Measurements from ENCODE around the gene NOVA1. TPM values are rescaled to one million over a fixed set of nuclear protein-coding genes. Genes with fewer than 3 reads are reported as not detected.

Gene NOVA1
- total and polyA plus RNA-seq, 2 of the 13 experiments (the other 11 are each of a cell fraction or from before 2014, with no cell fraction given) = 0.13 TPM

DNA sequence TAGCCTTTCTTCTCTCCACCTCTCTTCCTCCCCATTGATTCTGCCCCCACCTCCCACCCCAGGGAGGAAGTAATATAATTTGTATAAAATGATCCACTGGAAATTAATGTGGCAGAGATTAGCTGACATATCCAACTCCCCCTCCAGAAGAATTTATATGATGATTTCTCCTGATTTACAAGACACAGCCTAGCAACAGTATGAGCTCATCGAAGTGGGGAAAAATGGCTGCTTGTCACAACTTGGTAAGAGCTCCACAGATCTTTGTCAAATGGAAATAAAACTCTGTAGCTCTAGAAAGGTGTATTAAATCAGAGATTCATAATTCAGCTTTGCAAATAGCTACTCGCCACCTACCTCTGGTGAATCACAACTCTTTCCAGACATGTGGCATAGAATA is 195.7 kb downstream of the NOVA1 start:
- Histone ChIP-seq H3K36me3 (replicated peaks in 1 of 2; ENCODE audit: control insufficient read depth in 1 of 2, insufficient read depth in 2 of 2, low read length in 2 of 2) (no peaks in the 10 kb centered on the region), H3K27ac (ENCODE audit: extremely low read length, insufficient read depth, low read length) (no peak overlapping the region), H3K4me2 (ENCODE audit: low read depth, low read length) (no peak overlapping the region), H2AFZ (ENCODE audit: low read length) (no peak overlapping the region), H3K4me3 (replicated peaks in 1 of 3; ENCODE audit: insufficient read depth in 1 of 3, low read depth in 2 of 3, low read length in 3 of 3) (no peak overlapping the region), H4K20me1 (ENCODE audit: insufficient read depth, low read length) (no peaks in the 10 kb centered on the region), H3K4me1 (ENCODE audit: insufficient read depth, low read length) (no peaks in the 10 kb centered on the region), H3K9me3 (ENCODE audit: low read length) (peaks cover 93% of the 10 kb centered on the region), H3K9ac (ENCODE audit: insufficient read depth, low read depth, low read length) (no peak overlapping the region), H3K27me3 (ENCODE audit: control insufficient read depth in 1 of 2, insufficient read depth in 2 of 2, low read length in 2 of 2) (no peaks in the 10 kb centered on the region), H3K79me2 (ENCODE audit: insufficient read depth, low read length) (no peaks in the 10 kb centered on the region)
- no peak for DNase-seq (ENCODE audit: low spot score)
- TF ChIP-seq, protein P1, sequence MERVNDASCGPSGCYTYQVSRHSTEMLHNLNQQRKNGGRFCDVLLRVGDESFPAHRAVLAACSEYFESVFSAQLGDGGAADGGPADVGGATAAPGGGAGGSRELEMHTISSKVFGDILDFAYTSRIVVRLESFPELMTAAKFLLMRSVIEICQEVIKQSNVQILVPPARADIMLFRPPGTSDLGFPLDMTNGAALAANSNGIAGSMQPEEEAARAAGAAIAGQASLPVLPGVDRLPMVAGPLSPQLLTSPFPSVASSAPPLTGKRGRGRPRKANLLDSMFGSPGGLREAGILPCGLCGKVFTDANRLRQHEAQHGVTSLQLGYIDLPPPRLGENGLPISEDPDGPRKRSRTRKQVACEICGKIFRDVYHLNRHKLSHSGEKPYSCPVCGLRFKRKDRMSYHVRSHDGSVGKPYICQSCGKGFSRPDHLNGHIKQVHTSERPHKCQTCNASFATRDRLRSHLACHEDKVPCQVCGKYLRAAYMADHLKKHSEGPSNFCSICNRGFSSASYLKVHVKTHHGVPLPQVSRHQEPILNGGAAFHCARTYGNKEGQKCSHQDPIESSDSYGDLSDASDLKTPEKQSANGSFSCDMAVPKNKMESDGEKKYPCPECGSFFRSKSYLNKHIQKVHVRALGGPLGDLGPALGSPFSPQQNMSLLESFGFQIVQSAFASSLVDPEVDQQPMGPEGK (CRISPR knock-in tag; IDR thresholded peaks at IDR 0.05) = no peak
- TF ChIP-seq ARID2 (CRISPR knock-in tag; IDR thresholded peaks at IDR 0.05; ENCODE audit: borderline replicate concordance) (no peak), HNRNPH1 (optimal IDR thresholded peaks at IDR 0.05; ENCODE audit: low read depth, low read length) (no peak), ZNF703 (CRISPR knock-in tag; IDR thresholded peaks at IDR 0.05; ENCODE audit: borderline replicate concordance) (no peak), ZNF775 (CRISPR knock-in tag; IDR thresholded peaks at IDR 0.05; ENCODE audit: borderline replicate concordance) (no peak), PPARG (CRISPR knock-in tag; conservative IDR thresholded peaks at IDR 0.05) (no peak), CBX5 (CRISPR knock-in tag; IDR thresholded peaks at IDR 0.05; ENCODE audit: borderline replicate concordance) (no peak), SRSF9 (IDR thresholded peaks at IDR 0.05; ENCODE audit: borderline replicate concordance, insufficient read depth, low read depth, low read length, poor library complexity, severe bottlenecking) (no peak), TBP (CRISPR knock-in tag; IDR thresholded peaks at IDR 0.05) (no peak), NFKB2 (CRISPR knock-in tag; IDR thresholded peaks at IDR 0.05; ENCODE audit: borderline replicate concordance) (no peak), U2AF2 (IDR thresholded peaks at IDR 0.05; ENCODE audit: low read depth, low read length) (no peak), ZKSCAN8 (CRISPR knock-in tag; IDR thresholded peaks at IDR 0.05; ENCODE audit: borderline replicate concordance) (no peak), SIX4 (CRISPR knock-in tag; IDR thresholded peaks at IDR 0.05) (no peak)
- TF ChIP-seq, protein P2, sequence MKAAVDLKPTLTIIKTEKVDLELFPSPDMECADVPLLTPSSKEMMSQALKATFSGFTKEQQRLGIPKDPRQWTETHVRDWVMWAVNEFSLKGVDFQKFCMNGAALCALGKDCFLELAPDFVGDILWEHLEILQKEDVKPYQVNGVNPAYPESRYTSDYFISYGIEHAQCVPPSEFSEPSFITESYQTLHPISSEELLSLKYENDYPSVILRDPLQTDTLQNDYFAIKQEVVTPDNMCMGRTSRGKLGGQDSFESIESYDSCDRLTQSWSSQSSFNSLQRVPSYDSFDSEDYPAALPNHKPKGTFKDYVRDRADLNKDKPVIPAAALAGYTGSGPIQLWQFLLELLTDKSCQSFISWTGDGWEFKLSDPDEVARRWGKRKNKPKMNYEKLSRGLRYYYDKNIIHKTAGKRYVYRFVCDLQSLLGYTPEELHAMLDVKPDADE (CRISPR knock-in tag; IDR thresholded peaks at IDR 0.05) = no peak
- TF ChIP-seq, protein P3, sequence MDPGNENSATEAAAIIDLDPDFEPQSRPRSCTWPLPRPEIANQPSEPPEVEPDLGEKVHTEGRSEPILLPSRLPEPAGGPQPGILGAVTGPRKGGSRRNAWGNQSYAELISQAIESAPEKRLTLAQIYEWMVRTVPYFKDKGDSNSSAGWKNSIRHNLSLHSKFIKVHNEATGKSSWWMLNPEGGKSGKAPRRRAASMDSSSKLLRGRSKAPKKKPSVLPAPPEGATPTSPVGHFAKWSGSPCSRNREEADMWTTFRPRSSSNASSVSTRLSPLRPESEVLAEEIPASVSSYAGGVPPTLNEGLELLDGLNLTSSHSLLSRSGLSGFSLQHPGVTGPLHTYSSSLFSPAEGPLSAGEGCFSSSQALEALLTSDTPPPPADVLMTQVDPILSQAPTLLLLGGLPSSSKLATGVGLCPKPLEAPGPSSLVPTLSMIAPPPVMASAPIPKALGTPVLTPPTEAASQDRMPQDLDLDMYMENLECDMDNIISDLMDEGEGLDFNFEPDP (CRISPR knock-in tag; conservative IDR thresholded peaks at IDR 0.05) = no peak
- ChIA-PET POLR2A (no interaction called here), CTCF (ENCODE audit: low intra/inter-chr PET ratio, low total read pairs) (no interaction called here)
- no peak for ATAC-seq
- intact Hi-C loops (cut with micrococcal nuclease; ENCODE audit: unreplicated experiment) (no loop called here), in situ Hi-C loops (cut with HindIII; ENCODE audit: extremely low pct_ligation_motif_present, low pct_unique_long_range_greater_than_20kb) (no loop called here)
- BruUV-seq (replicated peaks) = no TSS peak
- no peak for FAIRE-seq
- WGBS (ENCODE audit: low lambda C conversion rate) = 42% methylated on average over 2 of the region's 2 CpGs
